Glomerular visceral epithelial cell (primary cell): Measurements from ENCODE around the gene AZIN2.
"Not testable (repeated sequence)": the region's sequence is repeated elsewhere in the genome, so short reads cannot be mapped to it uniquely, and the experiment has no call there.

Experiments used
- DNase-seq: peaks from one replicate; pipeline ENCODE4 v3.0.0-alpha.2; 2016; ENCODE audit errors: extremely low spot score

AZIN2 gene

DNA sequence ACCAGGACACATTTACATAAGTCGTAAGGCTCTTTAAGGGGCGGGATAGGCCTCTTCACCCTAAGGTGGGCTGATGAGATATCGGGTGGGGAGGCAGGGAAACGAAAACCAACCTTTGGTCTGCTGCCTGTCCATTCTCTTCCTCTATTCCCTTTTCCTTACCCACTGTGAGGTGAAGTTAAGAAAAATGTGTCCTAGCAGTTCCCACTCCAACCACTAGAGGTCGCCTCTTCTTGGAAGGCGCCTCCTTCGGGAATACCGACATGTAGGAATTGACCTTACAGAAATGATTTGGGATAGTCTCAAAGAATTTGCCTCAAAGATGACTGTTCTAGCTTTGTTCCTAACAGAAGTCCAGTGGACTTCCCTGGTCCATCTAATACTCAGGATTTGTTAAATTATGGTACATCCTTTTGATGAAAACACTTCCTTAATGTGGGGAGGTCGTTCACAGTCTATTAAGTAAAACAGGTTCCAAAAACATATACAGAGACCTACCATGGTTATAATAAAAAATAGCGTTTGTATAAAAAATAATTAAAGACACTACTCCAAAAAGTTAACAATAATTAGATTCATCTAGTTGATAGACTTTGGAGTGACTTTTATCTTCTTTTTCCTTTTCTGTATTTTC, 14.1 kb downstream of the AZIN2 start:
- peak; percentile 79 for DNase-seq

DNA sequence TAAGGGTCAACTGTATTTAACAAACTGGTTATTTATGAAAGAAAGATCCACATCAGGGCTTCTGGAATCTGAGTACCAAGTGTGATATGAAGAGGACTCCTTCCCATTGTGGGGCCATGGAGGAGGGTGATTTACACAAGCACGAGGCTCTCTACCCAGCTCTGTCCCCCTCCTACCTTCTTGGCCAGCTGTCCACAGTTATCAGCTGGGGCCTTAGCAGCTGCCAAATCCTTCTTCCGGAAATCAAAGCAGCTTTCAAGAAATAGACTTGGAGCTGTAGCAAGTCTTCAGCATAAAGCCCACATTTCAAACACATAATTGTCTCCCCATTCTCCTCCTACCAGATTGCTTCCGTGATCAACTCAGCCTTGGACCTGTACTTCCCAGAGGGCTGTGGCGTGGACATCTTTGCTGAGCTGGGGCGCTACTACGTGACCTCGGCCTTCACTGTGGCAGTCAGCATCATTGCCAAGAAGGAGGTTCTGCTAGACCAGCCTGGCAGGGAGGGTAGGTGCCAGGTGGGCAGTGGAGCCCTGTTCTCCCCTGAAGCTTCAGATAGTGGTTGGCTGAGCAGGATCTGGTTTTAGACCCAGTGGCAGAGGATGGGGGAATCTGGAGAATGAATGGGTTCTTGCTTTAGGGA, 15.5 kb downstream of the AZIN2 start:
- no peak for DNase-seq

DNA sequence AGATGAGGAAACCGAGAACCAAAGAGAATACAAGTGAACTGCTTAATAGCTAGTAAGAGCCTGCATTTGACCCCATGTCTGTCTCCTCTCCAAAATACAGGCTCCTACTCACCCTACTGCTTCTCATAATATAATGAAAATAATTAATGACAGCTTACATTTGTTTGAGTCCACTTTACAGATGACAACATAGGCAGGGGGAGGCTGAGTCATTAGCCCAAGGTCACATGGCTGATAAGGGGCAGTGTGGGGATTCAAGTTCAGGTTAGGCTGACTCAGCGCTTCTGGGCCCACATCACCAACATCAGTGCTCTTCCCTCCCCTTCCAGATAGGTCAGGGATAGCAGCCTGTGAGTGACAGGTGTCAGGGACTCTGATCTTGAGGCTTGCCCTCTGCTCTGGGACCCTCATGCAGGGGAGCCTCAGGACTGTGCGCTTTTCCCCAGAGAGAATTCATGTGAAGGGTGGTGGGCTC, 16.2 kb downstream of the AZIN2 start:
- no peak for DNase-seq

DNA sequence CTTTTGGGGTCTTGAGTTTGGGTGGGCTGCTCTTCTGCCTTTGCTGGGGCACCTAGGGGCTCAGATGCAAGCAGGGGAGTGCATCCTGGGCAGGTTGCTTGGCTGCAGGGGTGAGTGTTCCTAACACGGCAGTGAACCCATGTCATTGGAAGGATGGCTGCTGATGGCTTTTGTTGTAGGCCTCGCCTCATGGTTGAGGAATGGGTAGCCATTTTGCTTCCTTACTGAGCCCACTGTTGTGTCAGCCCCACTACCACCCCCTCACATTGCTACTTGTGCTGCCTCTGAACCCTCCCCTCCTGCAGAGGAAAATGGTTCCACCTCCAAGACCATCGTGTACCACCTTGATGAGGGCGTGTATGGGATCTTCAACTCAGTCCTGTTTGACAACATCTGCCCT, 16.8 kb downstream of the AZIN2 start:
- DNase-seq: no peak

DNA sequence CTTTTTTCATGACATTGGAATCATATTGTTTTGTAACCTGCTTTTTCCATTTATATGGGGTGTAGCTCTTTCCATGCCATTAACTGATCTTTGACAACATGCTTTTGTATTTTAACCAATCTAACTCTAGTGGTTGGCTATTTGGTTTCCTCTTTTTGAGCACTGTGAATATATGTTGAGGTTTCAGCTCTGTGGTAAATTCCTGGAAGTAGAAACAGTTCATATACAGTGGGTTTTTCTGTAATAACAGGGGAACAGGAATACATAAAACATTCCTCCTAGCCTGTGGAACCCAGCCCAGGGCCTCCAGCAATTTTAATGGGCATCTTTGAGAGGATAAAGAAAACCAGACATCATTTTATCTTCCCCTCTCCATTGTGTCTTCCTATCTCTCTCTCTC, 17.4 kb downstream of the AZIN2 start:
- peak; percentile 47 for DNase-seq

DNA sequence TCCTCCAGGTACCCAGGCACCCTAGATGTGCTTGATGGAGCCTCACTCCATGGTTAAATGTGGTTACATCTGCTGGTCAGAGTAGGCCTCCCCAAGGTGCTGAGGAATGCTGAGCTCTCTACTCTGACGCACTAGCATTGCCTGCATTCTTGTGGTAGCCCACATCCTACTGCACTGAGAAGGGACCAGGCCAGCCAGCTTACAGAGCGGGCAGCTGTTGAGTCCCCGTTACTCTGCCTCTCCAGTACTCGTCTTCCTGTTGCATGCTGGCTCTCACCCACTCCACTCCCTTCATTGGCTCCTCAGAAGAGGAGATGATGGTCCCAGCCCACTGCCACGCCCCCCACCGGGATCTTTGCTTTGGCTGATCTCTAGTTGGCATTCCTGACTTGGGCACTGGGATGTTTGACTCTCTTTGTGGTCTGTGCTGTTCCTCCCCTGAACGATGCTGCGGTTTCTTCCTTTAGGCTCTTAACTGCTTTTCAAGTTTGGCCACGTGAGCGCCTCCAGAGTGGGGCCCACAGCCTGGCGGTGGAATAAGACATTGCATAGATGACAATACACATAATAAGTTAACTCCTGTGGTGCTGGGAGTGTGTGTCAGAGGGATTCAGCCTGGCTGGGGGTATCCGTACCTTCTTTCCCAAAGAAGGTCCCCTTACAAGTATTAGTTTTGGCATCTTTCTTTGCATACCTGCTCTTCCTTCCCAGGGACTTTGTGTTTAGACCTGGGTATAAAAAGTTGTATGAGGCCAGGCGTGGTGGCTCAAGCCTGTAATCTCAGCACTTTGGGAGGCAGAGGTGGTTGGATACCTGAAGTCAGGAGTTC, 18.6 kb downstream of the AZIN2 start:
- peak; percentile 100 for DNase-seq

DNA sequence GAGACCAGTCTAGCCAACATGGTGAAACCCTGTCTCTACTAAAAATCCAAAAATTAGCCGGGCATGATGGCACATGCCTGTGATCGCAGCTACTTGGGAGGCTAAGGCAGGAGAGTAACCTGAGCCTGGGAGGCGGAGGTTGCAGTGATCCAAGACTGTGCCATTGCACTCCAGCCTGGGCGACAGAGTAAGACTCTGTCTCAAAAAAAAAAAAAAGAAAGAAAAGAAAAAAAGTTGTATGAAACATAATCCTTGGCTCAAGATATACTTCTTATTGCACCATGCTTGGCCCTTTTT, 19.1 kb downstream of the AZIN2 start:
- DNase-seq: not testable (repeated sequence)

DNA sequence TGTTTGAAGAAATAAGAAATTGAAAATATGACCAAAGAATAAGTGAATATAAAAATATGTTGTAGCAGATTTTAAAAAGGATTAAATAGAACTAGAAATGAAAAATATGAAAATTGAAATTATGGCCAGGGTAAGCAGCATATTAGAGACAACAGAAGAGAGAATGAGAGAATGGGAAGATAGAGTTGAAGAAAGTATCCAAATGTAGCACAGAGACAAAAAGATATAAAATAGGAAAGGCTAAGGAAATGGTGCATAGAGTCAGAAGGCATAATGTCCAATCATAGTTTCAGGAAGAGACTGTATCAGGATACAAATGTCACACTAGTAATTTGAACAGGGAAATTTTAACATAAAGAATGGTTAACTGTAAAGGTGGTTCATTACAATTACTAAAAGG, 29.5 kb downstream of the AZIN2 start:
- DNase-seq: no peak

DNA sequence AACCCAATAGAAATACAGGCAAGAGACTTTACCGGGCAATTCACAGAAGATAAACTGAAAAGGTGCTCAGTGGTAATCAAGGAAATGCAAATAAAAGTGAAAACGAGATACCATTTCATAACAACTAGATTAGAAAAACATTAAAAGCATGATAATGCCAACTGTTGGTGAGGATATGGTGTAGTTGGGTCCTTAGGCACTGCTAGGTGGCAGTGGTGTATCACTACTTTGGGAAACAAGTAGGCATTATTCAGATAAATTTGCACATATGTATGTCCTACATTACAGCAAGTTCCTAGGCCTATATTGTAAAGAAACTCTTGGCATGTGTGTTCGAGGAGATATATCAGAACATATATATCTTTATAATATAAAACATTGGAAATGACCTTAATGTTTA, 31.0 kb downstream of the AZIN2 start:
- no peak for DNase-seq

DNA sequence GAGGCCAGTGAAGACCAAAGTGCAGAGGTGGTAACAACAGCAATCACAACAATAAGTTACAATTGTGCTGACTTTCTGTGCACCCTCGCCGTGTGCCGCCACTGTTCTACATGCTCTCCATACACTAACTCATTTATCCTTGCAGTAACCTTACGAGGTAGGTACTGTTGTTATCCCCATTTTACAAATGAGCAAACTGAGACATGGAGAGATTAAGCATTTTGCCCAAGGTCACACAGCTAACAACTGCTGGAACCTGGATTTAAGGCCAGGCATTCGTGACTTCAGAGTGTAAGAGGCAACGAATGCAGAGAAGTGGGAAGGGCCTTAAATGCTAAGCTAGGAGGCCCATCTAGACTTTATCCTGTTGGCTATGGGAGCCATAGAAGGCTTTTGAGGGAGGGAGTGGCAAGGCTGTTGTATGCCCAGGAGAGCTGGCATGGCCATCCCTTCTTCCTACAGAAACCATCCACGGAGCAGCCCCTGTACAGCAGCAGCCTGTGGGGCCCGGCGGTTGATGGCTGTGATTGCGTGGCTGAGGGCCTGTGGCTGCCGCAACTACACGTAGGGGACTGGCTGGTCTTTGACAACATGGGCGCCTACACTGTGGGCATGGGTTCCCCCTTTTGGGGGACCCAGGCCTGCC, 36.6 kb downstream of the AZIN2 start:
- DNase-seq: no peak

DNA sequence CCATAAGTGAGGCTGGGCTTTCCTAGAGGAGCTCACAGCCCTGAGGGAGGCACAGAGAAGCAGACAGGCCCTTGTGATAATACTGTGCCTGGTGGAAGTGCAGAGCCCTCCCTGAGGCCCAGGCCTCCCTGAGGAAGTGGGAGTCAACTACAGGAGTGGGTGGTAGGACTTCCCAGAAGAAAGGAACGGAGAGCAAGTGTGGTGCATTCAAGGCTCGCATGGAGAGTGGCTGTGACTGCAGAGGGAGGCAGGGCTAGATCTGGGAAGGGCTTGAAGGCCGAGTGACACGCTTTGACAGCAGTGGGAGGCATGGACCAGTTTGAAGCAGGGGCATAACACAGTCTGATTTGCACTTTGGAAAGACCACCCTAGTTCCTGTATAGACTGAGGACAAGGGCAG, 37.3 kb downstream of the AZIN2 start:
- DNase-seq: no peak

DNA sequence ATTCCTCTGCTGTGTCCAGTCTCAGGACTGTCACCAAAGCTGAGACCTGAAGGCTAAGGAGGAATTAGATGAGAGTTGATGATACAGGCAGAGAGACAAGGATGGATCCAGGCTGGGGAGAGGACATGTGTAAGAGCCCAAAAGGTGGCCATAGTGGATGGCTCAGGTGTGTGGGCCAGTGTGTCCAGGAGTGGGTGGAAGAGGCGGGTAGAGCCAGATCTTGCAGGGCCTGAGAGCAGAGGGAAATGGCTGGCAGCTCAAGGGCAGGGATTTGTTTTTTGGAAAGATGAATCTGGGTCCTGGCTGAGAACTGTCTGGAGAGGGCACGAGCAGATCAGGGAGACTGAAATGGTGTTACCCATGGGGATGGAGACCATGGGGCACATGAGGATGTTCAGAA, 38.1 kb downstream of the AZIN2 start:
- no peak for DNase-seq

DNA sequence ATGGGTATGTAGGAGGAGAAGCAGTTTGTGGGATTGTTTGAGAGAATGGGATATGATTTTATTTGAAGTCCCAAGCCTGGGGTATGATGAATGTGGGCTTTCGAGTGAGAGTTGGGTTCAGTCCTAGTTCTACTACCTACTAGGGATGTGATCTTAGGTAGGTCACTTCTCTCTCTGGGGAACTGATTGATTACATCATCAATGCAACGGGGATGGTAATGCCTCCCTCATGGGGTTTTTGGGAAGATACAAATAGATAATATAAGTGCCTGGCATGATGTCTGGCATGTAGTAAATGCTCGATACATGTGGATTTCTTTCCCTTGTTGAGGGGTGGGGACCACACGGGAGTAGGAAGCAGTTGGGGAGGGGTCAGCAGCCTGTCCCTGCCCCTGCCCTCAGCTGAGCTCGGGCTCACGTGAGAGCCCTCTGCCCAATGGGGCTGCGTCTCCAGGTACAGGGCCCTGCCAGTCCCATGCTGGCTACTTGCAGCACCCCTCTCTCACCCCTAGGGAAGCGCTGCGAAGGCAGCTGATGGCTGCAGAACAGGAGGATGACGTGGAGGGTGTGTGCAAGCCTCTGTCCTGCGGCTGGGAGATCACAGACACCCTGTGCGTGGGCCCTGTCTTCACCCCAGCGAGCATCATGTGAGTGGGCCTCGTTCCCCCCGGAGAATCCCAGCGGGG, 38.7 kb downstream of the AZIN2 start:
- no peak for DNase-seq

DNA sequence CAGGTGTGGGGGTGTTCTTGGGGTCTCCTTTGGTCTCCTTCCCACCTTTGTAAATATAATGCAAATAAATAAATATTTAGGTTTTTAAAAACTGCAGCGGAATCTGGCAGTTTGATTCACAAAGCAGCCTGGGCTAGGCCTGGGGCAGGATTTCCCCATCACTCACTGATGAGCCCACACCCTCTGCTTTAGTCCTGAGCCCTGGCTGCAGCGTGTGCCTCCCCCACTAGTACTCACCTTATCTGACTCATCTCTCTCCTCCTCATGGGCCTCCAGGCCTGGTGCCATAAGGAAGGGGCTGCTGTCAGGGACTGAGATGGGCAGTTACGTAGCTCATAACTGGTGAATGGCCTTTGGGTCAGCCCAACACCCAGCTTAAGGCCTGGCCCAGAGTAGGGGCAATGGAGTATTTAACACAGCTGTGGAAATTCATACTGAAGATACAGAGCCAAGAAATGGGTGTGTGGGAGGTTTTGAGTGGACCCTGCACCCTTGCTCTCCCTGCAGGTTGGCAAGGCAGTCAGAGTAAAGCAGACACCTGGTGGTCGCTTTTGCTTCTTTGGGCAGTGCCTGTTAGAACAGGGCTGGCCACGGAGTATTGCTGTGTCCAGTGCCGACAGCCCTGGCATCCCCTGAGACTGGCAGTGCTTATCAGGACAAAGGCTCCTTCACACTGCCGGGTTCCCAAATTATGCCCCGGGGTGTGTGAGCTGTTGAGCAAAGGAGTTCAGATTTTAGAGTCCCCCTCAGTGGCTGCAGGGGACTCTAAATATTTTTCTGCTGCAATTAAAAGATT, 39.7 kb downstream of the AZIN2 start:
- peak; percentile 76 for DNase-seq

DNA sequence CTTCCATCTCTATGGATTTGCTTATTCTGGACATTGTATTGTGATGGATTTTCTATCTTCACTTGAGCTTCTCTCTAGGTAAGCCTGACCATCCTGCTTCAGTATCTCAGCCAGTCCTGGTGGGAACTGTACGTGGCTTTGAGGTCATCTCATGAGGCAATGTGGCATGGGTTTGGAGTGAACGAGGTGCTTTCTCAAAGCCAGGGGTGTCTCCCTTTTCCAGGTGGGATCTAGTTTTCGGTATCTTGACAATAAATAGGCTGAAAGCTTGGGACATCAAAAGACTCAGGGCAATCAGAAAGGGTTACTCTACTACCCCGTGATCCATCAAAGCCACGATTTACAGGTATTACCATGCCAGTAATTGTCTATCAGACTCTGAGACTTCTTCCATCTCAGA, 40.8 kb downstream of the AZIN2 start:
- DNase-seq: no peak

DNA sequence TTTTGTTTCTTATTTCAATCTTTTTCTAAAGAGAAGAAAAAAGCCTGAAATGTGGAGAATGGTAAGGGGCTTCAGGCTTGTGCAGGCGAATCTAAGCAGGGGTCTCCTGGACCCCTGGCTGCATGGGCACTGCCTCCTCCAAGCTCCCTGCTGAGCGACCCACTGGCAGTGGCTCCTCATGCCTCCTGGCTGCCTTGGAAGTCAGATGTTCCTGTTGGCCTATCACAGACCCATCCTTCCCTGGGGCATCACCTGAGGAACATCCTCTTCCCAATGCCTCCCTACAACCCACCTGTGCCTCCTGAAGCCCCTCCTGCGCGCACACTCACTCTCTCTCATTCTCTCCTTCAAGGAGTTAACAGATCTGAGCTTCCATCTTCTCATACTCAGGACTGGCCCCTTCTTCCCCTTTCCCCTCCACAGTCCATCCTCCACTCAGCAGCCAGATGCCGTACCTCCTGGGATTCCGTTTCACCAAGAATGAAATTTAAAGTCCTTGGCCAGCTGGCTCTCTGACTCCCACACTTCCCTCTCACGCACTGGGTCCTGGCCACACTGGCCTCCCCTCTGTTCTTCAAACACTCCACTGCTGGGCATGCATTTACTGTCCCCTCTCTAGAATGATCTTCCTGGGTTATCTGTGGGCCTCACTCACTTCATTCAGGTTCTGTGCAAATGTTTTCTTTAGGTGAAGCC, 41.7 kb downstream of the AZIN2 start:
- no peak for DNase-seq

DNA sequence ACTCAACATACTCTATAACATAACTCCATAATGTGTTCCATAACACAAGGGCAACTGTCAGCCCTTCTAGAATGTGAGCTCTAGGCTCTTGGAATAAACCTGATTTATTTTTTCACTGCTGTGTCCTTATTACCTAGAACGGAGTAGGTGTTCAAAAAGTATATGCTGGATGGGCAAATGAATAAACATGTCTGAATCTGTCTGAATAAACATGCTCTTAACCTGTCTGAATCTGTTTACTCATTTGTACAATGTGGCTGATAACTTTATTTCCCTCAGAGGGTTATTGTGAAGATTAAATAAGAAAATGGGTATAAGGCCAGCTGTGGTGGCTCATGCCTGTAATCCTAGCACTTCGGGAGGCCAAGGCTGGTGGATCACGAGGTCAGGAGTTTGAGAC, 42.3 kb downstream of the AZIN2 start:
- DNase-seq: no peak

DNA sequence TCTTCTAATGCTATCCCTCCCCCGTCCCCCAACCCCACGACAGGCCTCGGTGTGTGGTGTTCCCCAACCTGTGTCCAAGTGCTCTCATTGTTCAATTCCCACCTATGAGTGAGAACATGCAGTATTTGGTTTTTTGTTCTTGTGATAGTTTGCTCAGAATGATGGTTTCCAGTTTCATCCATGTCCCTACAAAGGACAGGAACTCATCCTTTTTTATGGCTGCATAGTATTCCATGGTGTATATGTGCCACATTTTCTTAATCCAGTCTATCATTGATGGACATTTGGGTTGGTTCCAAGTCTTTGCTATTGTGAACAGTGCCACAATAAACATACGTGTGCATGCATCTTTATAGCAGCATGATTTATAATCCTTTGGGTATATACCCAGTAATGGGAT, 43.7 kb downstream of the AZIN2 start:
- not testable (repeated sequence) for DNase-seq

DNA sequence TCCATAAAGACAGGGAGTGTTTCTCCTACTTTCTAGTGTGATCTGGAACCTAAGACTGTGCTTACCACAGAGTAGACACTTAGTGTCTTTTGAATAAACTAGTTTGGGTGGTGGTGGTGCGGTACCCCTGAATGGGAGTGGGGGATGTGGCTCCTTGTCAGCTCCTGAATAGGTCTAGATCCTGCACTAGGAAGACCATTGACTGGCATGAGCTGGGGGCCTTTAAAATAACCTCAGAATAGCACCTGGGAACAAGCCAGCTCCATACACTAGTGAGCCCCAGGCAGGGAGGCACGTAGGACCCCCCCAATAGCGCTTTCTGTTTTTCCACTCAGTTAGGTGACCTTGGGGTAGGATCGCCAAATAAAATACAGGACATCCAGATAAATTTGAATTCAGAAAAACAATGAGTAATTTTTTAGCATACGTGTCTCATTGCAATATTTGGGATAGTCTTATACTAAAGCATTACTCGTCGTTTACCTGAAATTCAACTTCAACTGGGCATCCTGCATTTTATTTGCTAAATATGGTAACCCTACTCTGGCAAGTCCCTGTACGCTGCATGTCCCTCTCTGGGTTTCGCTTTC, 45.6 kb downstream of the AZIN2 start:
- no peak for DNase-seq
